Smooth muscle cell (in vitro differentiated cells): ENCODE measurements around the gene NEK6. TPM values are rescaled to one million over a fixed set of nuclear protein-coding genes. Genes with fewer than 3 reads are reported as not detected.

Experiments
- DNase-seq: peaks from one replicate; lab custom pipeline; 2025; ENCODE audit not compliant: unreplicated experiment; lab: John Stamatoyannopoulos, UW
- H2AFZ ChIP-seq: fragments of 200-600 bp; sonication (generic); 2 replicates; pipeline ENCODE4 v1.6.0; 2016; ENCODE audit warnings: antibody characterized with exemption, low read depth, mild to moderate bottlenecking
- H3F3A ChIP-seq: fragments of 200-600 bp; sonication (generic); 2 replicates; pipeline ENCODE4 v1.6.0; 2017; ENCODE audit warnings: antibody characterized with exemption, low read depth
- H3K27ac ChIP-seq: fragments of 200-600 bp; sonication (generic); 2 replicates; pipeline ENCODE4 v1.5.1; 2016; ENCODE audit warnings: low read depth, mild to moderate bottlenecking
- H3K27me3 ChIP-seq: fragments of 200-600 bp; sonication (generic); 2 replicates; pipeline ENCODE4 v1.6.1; 2016; ENCODE audit warnings: low read depth, mild to moderate bottlenecking
- H3K36me3 ChIP-seq: fragments of 200-600 bp; sonication (generic); 2 replicates; pipeline ENCODE4 v1.5.1; 2016; ENCODE audit warnings: low read depth
- H3K4me1 ChIP-seq: fragments of 200-600 bp; sonication (generic); 2 replicates; pipeline ENCODE4 v1.5.1; 2016; ENCODE audit warnings: low read depth
- H3K4me2 ChIP-seq: fragments of 200-600 bp; sonication (generic); 2 replicates; pipeline ENCODE4 v1.6.0; 2016; ENCODE audit warnings: mild to moderate bottlenecking
- H3K4me3 ChIP-seq: fragments of 200-600 bp; sonication (generic); 2 replicates; pipeline ENCODE4 v1.5.1; 2016; ENCODE audit warnings: mild to moderate bottlenecking
- H3K79me2 ChIP-seq: fragments of 200-600 bp; sonication (generic); 2 replicates; pipeline ENCODE4 v1.6.0; 2016; ENCODE audit warnings: low read depth, mild to moderate bottlenecking
- H3K9ac ChIP-seq: fragments of 200-600 bp; sonication (generic); 2 replicates; pipeline ENCODE4 v1.6.0; 2016; ENCODE audit warnings: low read depth
- H3K9me3 ChIP-seq: fragments of 200-600 bp; sonication (generic); replicated peaks from 2 replicates; pipeline ENCODE4 v1.5.1; 2016; ENCODE audit warnings: low read depth
- H4K20me1 ChIP-seq: fragments of 200-600 bp; sonication (generic); 2 replicates; pipeline ENCODE4 v1.6.0; 2016; ENCODE audit warnings: low read depth
- WGBS: methylation state at CpG from one replicate; pipeline ENCODE4 v1.1.7; 2016; ENCODE audit warnings: low lambda C conversion rate; 5-methylcytosine and 5-hydroxymethylcytosine counted together
- polyA plus RNA-seq: library from polyadenylated mRNA; unstranded; fragments of >200 nt; fragmentation: Nextera tagmentation; extraction: Ambion mirVana; gene quantifications from 2 replicates; pipeline ENCODE4 v1.2.1, GENCODE V29; 2016
- total RNA-seq: library from RNA; depleted of rRNA; stranded (reverse); fragments of >200 nt; gene quantifications from 2 replicates; pipeline ENCODE4 v1.2.3, GENCODE V29; 2014
- TF ChIP-seq, protein P1 (sequence below): fragments of 200-600 bp; sonication (generic); IDR thresholded peaks from 2 replicates; pipeline ENCODE4 v1.5.1; 2017; ENCODE audit warnings: borderline replicate concordance, mild to moderate bottlenecking, antibody characterized with exemption; ENCODE audit not compliant: insufficient read depth, poor library complexity, severe bottlenecking

The NEK6 gene
- total and polyA plus RNA-seq, 2 experiments from 2014 or later: 45.9 to 108 TPM

DNA sequence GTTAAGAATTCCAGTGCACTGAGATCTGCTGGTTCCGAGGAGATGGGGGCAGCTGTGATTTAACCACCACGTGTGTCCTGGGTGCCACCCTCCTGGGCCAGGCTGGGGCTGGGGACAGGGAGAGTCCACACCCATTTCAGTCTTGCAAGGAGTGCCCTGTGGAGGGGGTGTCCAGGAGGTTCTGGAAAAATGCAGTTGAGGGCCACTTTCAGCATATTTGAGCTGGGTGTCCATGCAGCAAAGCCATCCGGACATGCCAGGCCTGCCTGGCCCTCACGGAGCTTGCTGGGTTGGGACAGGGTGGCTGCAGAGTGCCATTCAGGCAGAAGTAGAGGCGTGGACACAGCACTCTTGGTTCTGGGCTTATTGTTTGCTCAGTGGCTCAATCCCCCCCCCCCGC is 68.1 kb downstream of the NEK6 start:
- Histone ChIP-seq H3K79me2 (no peaks in the 10 kb centered on the region), H3K4me2 (no peak overlapping the region), H3K9me3 (no peaks in the 10 kb centered on the region), H3K9ac (no peak overlapping the region), H4K20me1 (peaks cover 63% of the 10 kb centered on the region), H3K27ac (no peak overlapping the region), H2AFZ (no peak overlapping the region), H3K4me1 (no peaks in the 10 kb centered on the region), H3F3A (no peaks in the 10 kb centered on the region), H3K36me3 (no peaks in the 10 kb centered on the region), H3K4me3 (no peak overlapping the region), H3K27me3 (no peaks in the 10 kb centered on the region)
- no peak for DNase-seq
- TF ChIP-seq, protein P1, sequence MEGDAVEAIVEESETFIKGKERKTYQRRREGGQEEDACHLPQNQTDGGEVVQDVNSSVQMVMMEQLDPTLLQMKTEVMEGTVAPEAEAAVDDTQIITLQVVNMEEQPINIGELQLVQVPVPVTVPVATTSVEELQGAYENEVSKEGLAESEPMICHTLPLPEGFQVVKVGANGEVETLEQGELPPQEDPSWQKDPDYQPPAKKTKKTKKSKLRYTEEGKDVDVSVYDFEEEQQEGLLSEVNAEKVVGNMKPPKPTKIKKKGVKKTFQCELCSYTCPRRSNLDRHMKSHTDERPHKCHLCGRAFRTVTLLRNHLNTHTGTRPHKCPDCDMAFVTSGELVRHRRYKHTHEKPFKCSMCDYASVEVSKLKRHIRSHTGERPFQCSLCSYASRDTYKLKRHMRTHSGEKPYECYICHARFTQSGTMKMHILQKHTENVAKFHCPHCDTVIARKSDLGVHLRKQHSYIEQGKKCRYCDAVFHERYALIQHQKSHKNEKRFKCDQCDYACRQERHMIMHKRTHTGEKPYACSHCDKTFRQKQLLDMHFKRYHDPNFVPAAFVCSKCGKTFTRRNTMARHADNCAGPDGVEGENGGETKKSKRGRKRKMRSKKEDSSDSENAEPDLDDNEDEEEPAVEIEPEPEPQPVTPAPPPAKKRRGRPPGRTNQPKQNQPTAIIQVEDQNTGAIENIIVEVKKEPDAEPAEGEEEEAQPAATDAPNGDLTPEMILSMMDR: no peak
- 99% methylated on average over 6 of the region's 6 CpGs for WGBS

DNA sequence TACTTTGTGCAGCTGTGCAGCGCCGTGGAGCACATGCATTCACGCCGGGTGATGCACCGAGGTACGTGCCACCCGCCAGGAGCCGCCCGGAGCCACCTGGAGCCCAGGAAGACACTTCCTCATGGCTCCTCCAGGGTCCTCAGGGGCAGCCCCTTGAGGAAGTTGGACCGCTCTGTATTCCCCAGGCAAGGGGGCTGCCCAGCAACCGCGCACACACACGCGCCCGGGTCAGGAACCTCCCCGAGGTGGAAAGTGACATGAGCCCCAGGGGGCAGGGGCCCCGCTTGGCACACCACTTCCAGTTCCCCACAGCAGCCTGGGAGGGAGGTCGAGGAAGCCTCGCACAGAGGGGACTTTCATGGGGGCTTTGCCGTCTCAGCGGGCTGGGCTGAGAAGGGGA is 68.6 kb downstream of the NEK6 start:
- Histone ChIP-seq H3K9me3 (no peaks in the 10 kb centered on the region), H3K4me1 (no peaks in the 10 kb centered on the region), H3K27ac (no peak overlapping the region), H3K4me3 (no peak overlapping the region), H3K79me2 (no peaks in the 10 kb centered on the region), H3K27me3 (no peaks in the 10 kb centered on the region), H4K20me1 (peaks cover 61% of the 10 kb centered on the region), H3K36me3 (no peaks in the 10 kb centered on the region), H2AFZ (no peak overlapping the region), H3K4me2 (no peak overlapping the region), H3K9ac (no peak overlapping the region), H3F3A (no peaks in the 10 kb centered on the region)
- no peak for DNase-seq
- WGBS: 98% methylated on average over 21 of the region's 21 CpGs
- TF ChIP-seq, protein P1: no peak

DNA sequence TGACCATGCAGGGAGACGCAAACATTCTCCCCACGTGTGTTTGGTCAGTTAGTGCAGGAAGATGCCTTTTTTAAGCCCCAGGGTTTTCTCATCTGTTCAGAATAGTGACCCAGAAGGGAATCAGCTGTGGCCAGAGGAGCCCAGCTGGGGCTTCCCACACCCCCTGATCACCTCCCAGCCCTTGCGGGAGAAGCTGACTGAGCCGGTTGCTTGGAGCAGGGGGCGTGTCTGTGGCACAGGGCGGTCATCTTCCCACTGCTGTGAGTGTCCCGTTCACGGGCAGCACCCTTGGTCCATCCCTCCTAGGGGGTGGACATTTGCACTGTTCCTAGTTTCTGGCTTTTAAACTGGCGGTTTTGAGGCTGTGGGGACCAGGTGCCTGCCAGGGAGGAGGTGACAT is 69.7 kb downstream of the NEK6 start:
- Histone ChIP-seq H3K9ac (no peak overlapping the region), H3K4me1 (no peaks in the 10 kb centered on the region), H3K4me3 (no peak overlapping the region), H3K27me3 (no peaks in the 10 kb centered on the region), H3F3A (no peaks in the 10 kb centered on the region), H3K9me3 (no peaks in the 10 kb centered on the region), H3K79me2 (no peaks in the 10 kb centered on the region), H3K27ac (no peak overlapping the region), H2AFZ (no peak overlapping the region), H4K20me1 (peaks cover 61% of the 10 kb centered on the region), H3K36me3 (no peaks in the 10 kb centered on the region), H3K4me2 (no peak overlapping the region)
- TF ChIP-seq, protein P1: no peak
- WGBS: 92% methylated on average over 9 of the region's 9 CpGs
- DNase-seq: no peak

DNA sequence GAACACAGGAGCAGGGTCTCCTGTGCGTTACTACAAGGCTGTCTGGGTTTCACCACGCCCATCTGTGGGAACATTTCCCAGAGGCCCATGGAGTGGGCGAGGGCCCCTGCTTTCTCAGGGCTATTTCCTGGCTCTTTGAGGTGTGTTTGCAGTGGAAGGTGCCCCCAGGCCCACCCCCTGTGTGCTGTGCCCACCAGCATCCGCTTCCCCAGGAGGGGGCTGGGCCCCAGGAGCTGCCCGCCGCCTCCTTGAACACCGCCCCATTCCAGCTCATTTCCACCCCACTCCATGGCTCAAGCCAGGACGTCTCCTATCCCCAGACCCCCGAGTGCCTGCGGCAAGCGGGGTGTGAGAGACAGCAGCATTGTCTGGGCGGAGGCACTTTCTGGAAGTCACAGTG is 70.5 kb downstream of the NEK6 start:
- Histone ChIP-seq H3K27ac (no peak overlapping the region), H2AFZ (no peak overlapping the region), H3K9ac (no peak overlapping the region), H3F3A (no peaks in the 10 kb centered on the region), H3K79me2 (no peaks in the 10 kb centered on the region), H3K36me3 (no peaks in the 10 kb centered on the region), H3K27me3 (no peaks in the 10 kb centered on the region), H3K4me1 (no peaks in the 10 kb centered on the region), H3K4me2 (no peak overlapping the region), H3K9me3 (no peaks in the 10 kb centered on the region), H3K4me3 (no peak overlapping the region), H4K20me1 (peaks cover 62% of the 10 kb centered on the region)
- WGBS: 97% methylated on average over 12 of the region's 12 CpGs
- TF ChIP-seq, protein P1: no peak
- no peak for DNase-seq
